ENCODE results near the gene IGF2BP3. TPM values are rescaled to one million over a fixed set of nuclear protein-coding genes. Genes with fewer than 3 reads are reported as not detected.

IGF2BP3 gene
- total RNA-seq: 12.0 and 14.0 TPM in 2 replicates

DNA sequence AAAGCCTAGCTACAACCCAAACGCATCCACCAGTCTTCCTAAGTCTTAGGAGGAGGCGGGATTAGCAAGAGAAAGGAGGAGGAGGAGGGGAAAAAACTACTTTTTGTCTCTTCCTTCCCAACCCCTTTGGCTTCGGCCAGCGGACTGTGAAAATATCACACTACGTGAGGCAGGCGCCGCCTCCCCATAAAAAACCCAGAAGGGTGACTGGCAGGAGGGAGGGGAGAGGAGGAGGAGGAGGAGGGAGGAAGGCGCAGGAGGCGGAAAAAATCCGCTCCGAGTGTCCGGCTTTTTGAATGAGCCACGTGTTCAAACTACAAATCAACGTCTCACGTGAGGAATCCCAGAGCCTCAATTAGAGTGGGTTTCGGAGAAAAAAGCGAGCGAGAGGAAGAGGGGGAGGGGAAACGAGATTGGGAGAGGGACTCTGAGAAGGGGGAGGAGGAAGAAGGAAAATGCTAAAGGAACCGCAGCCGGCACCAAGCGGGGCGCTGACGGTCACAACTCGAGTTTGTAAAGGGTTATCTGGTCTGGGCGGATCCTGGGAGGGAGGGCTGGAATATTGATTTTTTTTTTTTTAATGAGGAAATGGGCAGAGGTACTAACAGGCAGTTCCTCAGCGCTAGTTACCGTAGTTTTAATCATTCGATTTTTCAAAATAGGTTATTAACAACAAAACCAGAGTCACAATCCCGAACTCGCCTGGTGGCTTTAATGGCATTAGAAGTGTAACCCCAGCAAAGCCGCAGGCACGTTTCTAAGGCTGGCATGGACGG is at the start of gene IGF2BP3:
Gene IGF2BP3, minus strand, starts transcription at position 162 of the 776 bp plus-strand sequence. CDS start 381 bp downstream, outside the sequence.

DNA sequence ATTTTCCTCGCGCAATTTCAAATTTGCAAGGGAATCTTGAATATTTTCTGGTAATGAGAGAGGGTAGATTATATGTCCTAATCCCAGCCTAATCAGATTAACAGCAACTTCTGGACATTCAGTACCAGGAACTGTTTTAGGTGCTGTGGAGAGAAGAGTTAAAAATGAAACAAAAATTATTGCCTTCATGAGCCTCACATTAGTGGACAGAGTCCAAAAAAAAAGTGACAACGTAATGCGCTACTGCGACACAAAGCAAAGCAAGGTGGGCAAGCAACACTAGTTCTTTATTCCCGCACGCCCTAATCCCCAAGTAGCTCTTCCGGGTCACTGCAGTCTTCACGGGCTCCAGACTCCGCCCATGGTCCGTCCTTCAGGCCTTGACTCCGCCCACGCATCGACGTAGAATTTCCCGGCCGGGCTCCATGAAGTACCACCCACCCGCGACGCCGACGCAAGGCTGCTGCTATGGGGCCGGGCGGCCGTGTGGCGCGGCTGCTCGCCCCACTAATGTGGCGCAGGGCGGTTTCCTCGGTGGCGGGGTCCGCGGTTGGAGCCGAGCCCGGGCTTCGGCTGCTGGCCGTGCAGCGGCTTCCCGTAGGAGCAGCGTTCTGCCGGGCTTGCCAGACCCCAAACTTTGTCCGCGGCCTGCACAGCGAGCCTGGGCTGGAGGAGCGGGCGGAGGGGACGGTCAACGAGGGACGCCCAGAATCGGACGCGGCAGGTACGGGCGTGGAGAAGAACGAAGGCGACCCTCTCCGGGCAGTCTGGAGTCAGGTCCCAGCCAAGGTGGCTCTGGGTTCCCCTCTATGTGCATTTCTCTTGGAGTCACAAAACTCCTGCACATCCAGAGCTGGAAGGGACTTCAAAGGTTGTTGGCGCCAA is 171.2 kb downstream of the IGF2BP3 start, which contains the start of gene MALSU1:
Gene MALSU1, plus strand, starts transcription at position 455 of the 885 bp plus-strand sequence. Its CDS starts 14 bp downstream, at position 469.

Other genes with a start within 250 kb of the IGF2BP3 start
- 1.9 and 2.9 TPM in 2 replicates for gene GPNMB, start 223.7 kb downstream of the IGF2BP3 start, total RNA-seq
- 54.6 and 91.9 TPM in 2 replicates for gene MALSU1, start 171.2 kb downstream of the IGF2BP3 start, total RNA-seq
- gene TRA2A, start 61.5 kb upstream of the IGF2BP3 start, total RNA-seq: 11.3 and 15.0 TPM in 2 replicates
- 5.5 and 6.4 TPM in 2 replicates for gene CCDC126, start 126.9 kb upstream of the IGF2BP3 start, total RNA-seq
- 0.08 and 0.23 TPM in 2 replicates for gene FAM221A, start 209.7 kb upstream of the IGF2BP3 start, total RNA-seq
- not detected in 2 replicates for gene STK31, start 239.7 kb upstream of the IGF2BP3 start, total RNA-seq

Measured in hair follicular keratinocyte (primary cell).